K562 (cell line): ENCODE data around the gene CHPF. TPM values are rescaled to one million over a fixed set of nuclear protein-coding genes. Genes with fewer than 3 reads are reported as not detected.

Experiments
- CBFA2T2 ChIP-seq: fragments of 450-650 bp; conservative IDR thresholded peaks from 2 replicates; pipeline ENCODE4 v1.6.1; 2017; ENCODE audit warnings: mild to moderate bottlenecking
- DPF2 ChIP-seq: fragments of 450-650 bp; IDR thresholded peaks from 2 replicates; pipeline ENCODE4 v1.6.1; 2016
- E2F6 ChIP-seq, 2 experiments: IDR thresholded peaks; 2 replicates each; pipeline ENCODE4 v1.6.1; 2011; ENCODE audit warnings: borderline replicate concordance in 1 of 2, control low read depth in 1 of 2, low read depth in 1 of 2, low read length in 1 of 2, mild to moderate bottlenecking in 1 of 2, mixed read lengths in 1 of 2, moderate library complexity in 1 of 2; ENCODE audit not compliant: insufficient read depth in 1 of 2, insufficient read length in 1 of 2, poor library complexity in 1 of 2, severe bottlenecking in 1 of 2; ENCODE audit errors: extremely low read depth in 1 of 2
- HCFC1 ChIP-seq: IDR thresholded peaks from 2 replicates; pipeline ENCODE4 v1.6.1; 2012; ENCODE audit warnings: low read depth, low read length, improper control_type of control experiment
- HDAC3 ChIP-seq: fragments of 450-650 bp; IDR thresholded peaks from 2 replicates; pipeline ENCODE4 v1.6.1; 2018; ENCODE audit warnings: borderline replicate concordance, mild to moderate bottlenecking, moderate library complexity; ENCODE audit not compliant: partially characterized antibody
- HOMEZ ChIP-seq: fragments of 250-450 bp; sonication (Bioruptor Pico); IDR thresholded peaks from 2 replicates; pipeline ENCODE4 v1.4.0; 2020; ENCODE audit warnings: mild to moderate bottlenecking, moderate library complexity
- MAZ ChIP-seq, 2 experiments: fragments of 450-650 bp in 1 of 2; sonication (generic) in 1 of 2; formaldehyde crosslinking; IDR thresholded peaks in 1 of 2; conservative IDR thresholded peaks in 1 of 2; 2 replicates each; pipeline versions ENCODE4 v1.4.0 to v1.5.0; 2020; ENCODE audit warnings: mild to moderate bottlenecking in 1 of 2, missing genetic modification reagents in 1 of 2
- MECOM ChIP-seq: fragments of 250-450 bp; sonication (Bioruptor Pico); IDR thresholded peaks from 2 replicates; pipeline ENCODE4 v1.8.0; 2022; ENCODE audit warnings: inconsistent platforms
- NCOA6 ChIP-seq: fragments of 450-650 bp; IDR thresholded peaks from 2 replicates; pipeline ENCODE4 v1.6.1; 2017; ENCODE audit warnings: mild to moderate bottlenecking
- NFRKB ChIP-seq: fragments of 450-650 bp; IDR thresholded peaks from 2 replicates; pipeline ENCODE4 v1.6.1; 2016; ENCODE audit warnings: low read depth
- RBM15 ChIP-seq: fragments of 200-400 bp; formaldehyde crosslinking; IDR thresholded peaks from 2 replicates; pipeline ENCODE4 v1.6.1; 2018; ENCODE audit warnings: mild to moderate bottlenecking, low read length, moderate library complexity; ENCODE audit not compliant: insufficient read depth
- SETDB1 ChIP-seq: IDR thresholded peaks from one replicate; pipeline ENCODE4 v1.6.1; 2012; ENCODE audit warnings: low read length, control low read depth, inconsistent platforms
- SFPQ ChIP-seq: fragments of 200-400 bp; formaldehyde crosslinking; IDR thresholded peaks from 2 replicates; pipeline ENCODE4 v1.6.1; 2017; ENCODE audit warnings: mild to moderate bottlenecking, low read depth, low read length, moderate library complexity
- SUPT5H ChIP-seq: fragments of 450-650 bp; IDR thresholded peaks from 2 replicates; pipeline ENCODE4 v1.6.1; 2016
- TAF15 ChIP-seq: fragments of 200-400 bp; formaldehyde crosslinking; IDR thresholded peaks from 2 replicates; pipeline ENCODE4 v1.6.1; 2017; ENCODE audit warnings: mild to moderate bottlenecking, low read depth, low read length, moderate library complexity
- WHSC1 ChIP-seq: IDR thresholded peaks from one replicate; pipeline ENCODE4 v1.6.1; 2012; ENCODE audit warnings: low read length, control low read depth, inconsistent platforms
- ZBTB5 ChIP-seq: fragments of 450-650 bp; IDR thresholded peaks from 2 replicates; pipeline ENCODE4 v1.6.1; 2017; ENCODE audit warnings: antibody characterized with exemption
- ZNF263 ChIP-seq: sonication (generic); formaldehyde crosslinking; IDR thresholded peaks from 2 replicates; pipeline ENCODE4 v1.8.0; 2022; ENCODE audit warnings: mild to moderate bottlenecking, missing genetic modification reagents, borderline replicate concordance
- ZNF583 ChIP-seq: fragments of 250-450 bp; sonication (Bioruptor Pico); IDR thresholded peaks from 2 replicates; pipeline ENCODE4 v1.4.0; 2020
- ZNF586 ChIP-seq: fragments of 450-650 bp; formaldehyde crosslinking; conservative IDR thresholded peaks from 2 replicates; pipeline ENCODE4 v1.4.0; 2020; ENCODE audit warnings: mild to moderate bottlenecking, moderate library complexity
- ZNF707 ChIP-seq: fragments of 250-450 bp; sonication (Bioruptor Pico); conservative IDR thresholded peaks from 2 replicates; pipeline ENCODE4 v1.8.0; 2022; ENCODE audit warnings: inconsistent platforms, mild to moderate bottlenecking, moderate library complexity
- polyA plus RNA-seq, 8 experiments: library from polyadenylated mRNA; depleted of rRNA in 4 of 8; stranded (reverse) in 5 of 8; unstranded in 3 of 8; fragments of >200 nt; fragmentation: Nextera tagmentation in 2 of 8; fragmentation: Illumina TruSeq in 1 of 8; extraction: Ambion mirVana in 2 of 8; extraction: Trizol in 1 of 8; gene quantifications; 2 replicates each; pipeline versions ENCODE4 v1.2.1 to v1.2.3, GENCODE V29; 2011 to 2014; ENCODE audit warnings: inconsistent platforms in 1 of 8, missing spikeins in 1 of 8
- total RNA-seq, 7 experiments: library from RNA; depleted of rRNA in 6 of 7; stranded (reverse); fragments of >200 nt in 6 of 7; fragmentation: Illumina TruSeq in 2 of 7; extraction: Trizol in 2 of 7; gene quantifications; 2 replicates each; pipeline versions ENCODE4 v1.2.1 to v1.2.3, GENCODE V29; 2011 to 2021; ENCODE audit warnings: low replicate concordance in 1 of 7

CHPF gene
- total and polyA plus RNA-seq, 9 of the 15 experiments (the other 6 are each of a cell fraction or from before 2014, with no cell fraction given) = 0.15 to 57.2 (median 7.9) TPM

- peak in 1 of 2 experiments; percentile 52 for TF ChIP-seq E2F6 (IDR thresholded peaks at IDR 0.05; ENCODE audit: borderline replicate concordance in 1 of 2, extremely low read depth in 1 of 2, insufficient read depth in 1 of 2, insufficient read length in 1 of 2, low read depth in 1 of 2, low read length in 1 of 2, poor library complexity in 1 of 2, severe bottlenecking in 1 of 2)
- TF ChIP-seq ZNF586 (CRISPR knock-in tag) = no peak
- TF ChIP-seq HOMEZ (CRISPR knock-in tag) = no peak
- peak; percentile 86 for TF ChIP-seq HDAC3
- TF ChIP-seq SETDB1 = no peak
- 0 out of 2 replicates have a peak, but pooled peaks have one; percentile 18 for TF ChIP-seq NCOA6
- peak; percentile 37; the same call in 1 of the 2 replicates for TF ChIP-seq ZNF263 (CRISPR knock-in tag)
- TF ChIP-seq ZNF707 (CRISPR knock-in tag) = no peak
- peak in 1 of 2 experiments; percentile 59; a peak in 2 of 4 replicates for TF ChIP-seq MAZ (CRISPR knock-in tag; conservative IDR thresholded peaks at IDR 0.05 in 1 of 2, IDR thresholded peaks at IDR 0.05 in 1 of 2)
- no peak for TF ChIP-seq ZNF583
- no peak for TF ChIP-seq TAF15
- no peak for TF ChIP-seq HCFC1
- peak; percentile 97 for TF ChIP-seq DPF2
- TF ChIP-seq NFRKB = peak; percentile 88; the same call in 1 of the 2 replicates
- TF ChIP-seq RBM15 = no peak
- TF ChIP-seq MECOM (CRISPR knock-in tag) = no peak
- TF ChIP-seq SUPT5H = peak; percentile 64
- no peak for TF ChIP-seq SFPQ
- no peak for TF ChIP-seq WHSC1
- TF ChIP-seq ZBTB5 = 0 out of 2 replicates have a peak, but pooled peaks have one; percentile 23
- TF ChIP-seq CBFA2T2 = peak; percentile 84
Measured at GRCh38 chr2:219571311-219572236, 28.0 kb upstream of the CHPF start, which contains the start of gene OBSL1 (continued).
